ENCODE measurements around the gene MDP1.

- TF ChIP-seq CTCF (IDR thresholded peaks at IDR 0.05) (no peak), POLR2AphosphoS5 (IDR thresholded peaks at IDR 0.05; ENCODE audit: low read depth, low read length) (no peak), REST (IDR thresholded peaks at IDR 0.05; ENCODE audit: insufficient read depth in 1 of 2, low read depth in 2 of 2, low read length in 1 of 2) (no peak), TCF7L2 (IDR thresholded peaks at IDR 0.05; ENCODE audit: low read depth, low read length) (no peak), SIN3A (IDR thresholded peaks at IDR 0.05; ENCODE audit: borderline replicate concordance, insufficient read depth, low read depth, low read length) (no peak)
These were observed 38.6 kb downstream of the MDP1 start for GRCh38 chr14:24177041-24177825.

Data from Panc1 (cell line).